ENCODE measurements around the gene NR6A1.
A peak's percentile ranks its signal among the peaks of the same experiment; 100 is the strongest.

Gene NR6A1

DNA sequence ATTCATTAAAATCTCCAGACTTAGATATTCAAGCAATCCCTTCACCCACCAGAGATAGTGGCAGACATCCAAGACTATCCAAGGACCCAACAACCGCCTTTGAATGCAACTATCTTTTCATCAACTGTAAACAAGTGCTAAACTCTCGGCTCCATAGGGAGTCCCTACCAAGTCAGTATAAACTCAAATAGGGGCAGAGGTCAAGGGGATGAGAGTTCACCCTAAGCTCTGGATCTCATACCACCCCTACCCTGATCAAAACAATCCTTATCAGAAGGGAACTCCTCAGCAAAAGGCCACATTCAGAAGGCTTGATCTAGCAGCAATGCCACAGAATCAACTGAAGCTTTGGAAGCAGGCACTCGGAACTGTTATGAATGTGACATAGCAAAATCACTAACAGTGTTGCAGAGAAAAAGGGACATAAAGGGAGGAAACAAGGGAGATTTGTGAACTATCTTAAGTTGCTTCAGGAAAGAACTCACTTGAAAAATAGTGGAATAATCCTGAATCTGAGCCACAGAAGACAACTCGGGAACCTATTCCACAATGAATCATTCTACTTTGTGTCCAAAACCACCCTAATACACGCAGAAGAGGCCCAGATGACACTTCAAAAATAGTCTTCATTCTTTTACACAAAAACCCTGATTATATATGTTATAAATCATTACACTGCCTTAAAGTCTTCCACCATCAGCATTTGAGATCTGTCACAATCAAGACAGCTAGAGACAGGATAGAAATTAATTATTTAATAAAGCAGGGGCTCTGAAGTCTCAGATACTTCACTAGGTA lies 49.8 kb downstream of the NR6A1 start:
- peak; percentile 78 for DNase-seq

DNA sequence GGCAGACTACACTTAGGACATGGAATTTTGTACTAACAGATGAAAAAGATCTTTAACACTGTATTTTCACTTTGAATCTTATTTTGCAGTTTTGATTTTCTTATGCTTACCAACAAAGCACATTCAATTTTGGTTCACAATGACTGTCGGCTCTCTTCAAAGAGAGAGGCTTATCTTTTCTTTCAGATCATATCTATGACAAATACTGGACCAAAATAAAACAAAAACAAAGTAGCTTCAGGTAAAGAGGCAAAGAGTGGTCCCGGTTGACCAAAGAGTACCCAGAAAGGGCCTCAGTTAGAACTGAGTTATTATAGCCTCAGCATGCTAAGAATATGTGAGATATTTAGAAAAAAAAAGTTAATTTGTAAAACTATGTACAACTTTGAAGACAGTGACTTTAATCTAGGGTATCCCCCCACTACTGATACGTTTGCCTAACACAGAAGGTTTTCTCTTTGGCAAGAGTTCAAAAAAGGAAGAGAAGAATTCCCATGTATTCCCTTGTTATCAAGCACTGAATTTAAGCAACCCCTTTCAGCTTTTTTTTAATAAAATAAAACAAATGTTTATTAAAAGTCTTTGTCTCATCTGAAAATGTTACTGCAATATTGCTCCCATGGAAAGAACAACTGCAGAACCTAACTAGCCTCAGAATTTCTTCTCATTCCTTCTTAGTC lies 50.5 kb downstream of the NR6A1 start:
- no peak for DNase-seq

DNA sequence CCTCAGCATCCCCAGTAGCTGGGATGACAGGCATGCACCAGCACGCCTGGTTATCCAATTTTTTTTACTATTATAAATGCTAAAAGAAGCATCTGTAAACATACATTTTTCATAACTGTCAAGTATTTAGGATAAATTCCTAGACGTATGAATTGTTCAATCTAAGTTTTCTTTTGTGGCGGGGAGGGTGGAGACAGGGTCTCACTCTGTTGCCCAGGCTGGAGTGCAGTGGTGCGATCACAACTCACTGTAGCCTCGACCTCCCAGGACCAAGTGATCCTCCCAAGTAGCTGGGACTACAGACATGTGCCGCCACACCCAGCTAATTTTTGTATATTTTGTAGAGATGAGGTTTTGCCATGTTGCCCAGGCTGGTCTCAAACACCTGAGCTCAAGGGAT lies 52.2 kb downstream of the NR6A1 start:
- DNase-seq = no peak

DNA sequence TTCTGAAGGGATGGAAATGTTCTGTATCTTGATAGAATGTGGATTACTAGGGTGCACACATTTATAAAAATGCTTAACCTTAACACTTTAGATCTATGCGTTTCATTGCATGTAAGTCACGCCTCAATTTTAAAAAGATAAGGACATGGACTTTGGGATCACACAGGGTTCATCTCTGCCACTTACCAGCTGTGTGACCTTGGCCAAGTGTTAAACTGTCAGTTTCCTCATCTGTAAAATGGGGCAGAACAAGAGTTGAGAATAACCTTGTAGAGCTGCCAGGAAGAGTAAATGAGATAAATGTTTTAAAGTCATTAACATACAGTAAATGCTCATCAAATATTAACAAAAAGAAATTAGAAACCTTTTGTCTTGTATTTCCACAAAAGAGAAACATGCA lies 53.5 kb downstream of the NR6A1 start:
- DNase-seq = no peak

DNA sequence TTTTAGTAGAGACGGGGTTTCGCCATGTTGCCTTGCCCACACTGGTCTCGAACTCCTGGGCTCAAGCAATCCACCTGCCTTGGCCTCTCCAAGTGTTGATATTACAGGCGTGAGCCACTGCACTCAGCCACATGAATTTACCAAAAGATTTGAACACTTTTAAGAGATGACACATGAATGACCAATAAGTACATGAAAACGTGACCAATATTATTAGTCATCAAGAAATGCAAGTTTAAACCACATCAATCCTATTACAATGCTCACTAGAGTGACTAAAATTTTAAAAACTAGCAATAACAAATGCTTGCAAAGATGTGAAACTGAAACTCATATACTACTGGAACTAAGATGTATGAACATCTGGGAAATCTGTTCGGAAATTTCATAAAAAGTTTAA lies 54.3 kb downstream of the NR6A1 start:
- peak; percentile 52 for DNase-seq

DNA sequence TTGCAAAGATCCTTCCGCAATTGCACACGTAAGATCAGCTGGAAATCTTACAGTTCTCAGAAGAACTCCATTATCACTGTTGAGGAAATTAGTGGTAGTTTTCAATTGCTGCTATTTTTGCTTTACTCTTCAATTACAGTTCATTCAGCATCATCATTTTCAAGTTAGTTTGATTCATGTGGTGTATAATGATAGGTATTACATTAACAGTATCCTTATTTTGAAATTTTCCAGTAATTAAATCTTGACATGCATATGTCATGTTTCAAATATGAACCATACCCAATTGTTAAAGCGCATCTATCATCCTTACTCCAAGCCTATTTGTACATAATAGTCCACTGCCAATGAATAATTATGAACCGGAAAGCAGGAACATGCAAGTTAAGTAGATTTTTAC lies 60.3 kb downstream of the NR6A1 start:
- DNase-seq = no peak

DNA sequence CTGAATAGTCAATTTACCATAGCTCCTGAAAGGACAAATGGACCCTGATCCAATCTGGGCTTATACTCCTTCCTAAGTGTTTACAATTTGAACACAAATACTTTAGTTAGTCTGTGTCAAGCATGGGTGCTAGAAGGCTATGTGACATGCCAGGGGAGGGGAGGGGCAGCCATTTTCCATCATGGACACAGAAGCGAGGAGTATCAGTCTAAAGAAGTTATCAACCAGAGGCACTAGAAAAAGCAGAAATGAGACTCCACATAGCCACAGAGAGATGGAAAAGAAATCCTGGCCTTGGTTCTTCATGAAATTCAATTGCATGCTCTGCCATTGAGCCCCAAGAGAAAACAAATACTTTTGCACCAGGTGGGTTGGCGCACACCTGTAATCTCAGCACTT lies 61.8 kb downstream of the NR6A1 start:
- no peak for DNase-seq

DNA sequence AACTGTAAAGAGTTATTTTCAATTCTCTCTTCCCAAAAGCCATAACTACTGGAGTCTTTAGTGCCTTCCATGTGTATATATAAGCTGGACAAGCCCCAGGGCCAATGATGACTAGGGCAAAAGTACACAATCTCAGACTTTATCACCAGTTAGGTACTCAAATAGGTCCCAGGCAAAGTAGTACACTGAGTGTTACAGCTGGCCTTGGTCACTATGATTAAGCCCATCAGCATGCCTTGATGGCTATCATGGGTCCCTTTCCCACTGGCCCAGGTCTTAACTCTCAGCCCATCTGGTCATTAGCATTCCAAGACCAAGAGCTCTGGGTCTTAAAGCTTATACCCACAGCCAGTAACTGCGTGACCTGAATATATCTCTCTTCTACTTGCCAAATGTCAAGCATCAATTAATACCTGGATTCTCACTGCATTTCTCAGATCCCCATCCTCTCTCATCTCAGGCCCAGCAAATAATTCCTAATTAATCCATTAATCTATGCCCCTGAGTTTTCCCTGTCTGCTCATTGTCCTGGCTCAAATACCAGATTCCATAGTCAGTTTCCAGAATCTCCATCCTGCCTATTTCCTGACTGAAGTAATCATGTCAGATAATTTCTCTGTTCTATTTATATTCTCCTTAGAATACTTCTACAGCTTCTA lies 62.3 kb downstream of the NR6A1 start:
- peak; percentile 62 for DNase-seq

DNA sequence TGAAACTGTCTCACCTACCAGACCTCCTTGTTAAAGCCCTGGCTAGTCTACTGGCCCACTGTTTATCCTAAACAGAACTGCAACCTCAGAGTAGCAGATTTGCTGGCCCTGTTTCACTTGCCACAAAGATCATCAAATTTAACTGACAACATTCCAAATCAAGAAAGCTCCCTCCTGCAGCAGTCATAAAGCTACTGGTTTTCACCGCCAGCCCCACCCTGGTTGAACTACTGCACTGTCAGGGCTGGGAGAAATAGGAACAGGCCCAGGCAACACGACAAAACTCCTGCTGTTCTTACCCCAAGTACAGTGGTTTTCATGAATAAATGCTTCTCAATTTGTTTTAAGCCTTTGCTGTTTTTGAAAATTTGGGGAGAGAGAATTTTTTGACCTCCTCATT lies 63.0 kb downstream of the NR6A1 start:
- DNase-seq = no peak

DNA sequence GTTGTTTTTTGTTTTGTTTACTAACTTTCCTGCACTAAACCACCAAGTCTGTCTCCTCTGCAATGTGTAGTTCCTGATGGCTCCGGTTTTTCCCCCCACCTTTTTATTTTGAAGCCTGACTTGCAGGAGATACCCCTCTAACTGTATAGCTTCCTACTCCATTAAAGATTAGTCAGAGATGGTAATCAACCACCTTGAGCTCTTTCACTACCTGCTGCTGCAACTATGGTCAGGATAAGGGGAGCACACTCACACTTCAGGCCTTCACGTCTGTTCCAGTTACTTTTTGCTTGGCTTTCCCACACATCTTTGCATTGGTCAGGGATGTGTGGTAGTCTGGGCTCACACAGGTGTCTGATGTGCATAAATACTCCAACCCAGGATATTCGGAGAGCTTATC lies 63.4 kb downstream of the NR6A1 start:
- DNase-seq = no peak

DNA sequence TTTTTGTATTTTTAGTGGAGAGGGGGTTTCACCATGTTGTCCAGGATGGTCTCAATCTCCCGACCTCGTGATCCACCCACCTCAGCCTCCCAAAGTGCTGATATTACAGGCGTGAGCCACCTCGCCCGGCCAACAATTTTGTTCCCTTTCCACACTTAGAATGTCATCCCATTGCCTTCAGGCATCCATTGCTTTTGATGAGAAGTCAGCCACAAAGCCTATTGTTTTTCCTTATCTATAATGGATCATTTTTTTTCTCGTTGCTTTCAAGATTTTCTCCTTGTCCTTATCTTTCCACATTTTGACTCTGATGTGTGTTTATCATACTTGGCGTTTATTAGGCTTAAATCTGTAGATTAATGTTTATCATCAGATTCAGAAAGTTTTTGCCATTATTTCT lies 64.4 kb downstream of the NR6A1 start:
- DNase-seq = no peak

DNA sequence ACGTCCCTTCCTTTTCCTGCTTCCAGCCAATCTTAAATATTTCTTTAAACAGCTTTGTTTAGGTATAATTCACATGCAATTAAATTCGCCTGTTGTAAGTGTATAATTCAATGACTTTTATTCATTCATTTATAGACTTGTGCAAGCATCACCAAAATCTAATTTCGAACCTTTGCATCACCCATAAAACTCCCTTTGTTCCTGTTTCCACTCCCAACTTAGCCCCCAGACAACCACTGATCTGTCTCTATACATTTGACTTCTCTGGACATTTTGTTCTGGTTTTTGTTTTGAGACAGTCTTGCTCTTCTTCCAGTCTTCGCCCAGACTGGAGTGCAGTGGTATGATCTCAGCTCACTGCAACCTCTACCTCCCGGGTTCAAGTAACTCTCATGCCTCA lies 71.5 kb downstream of the NR6A1 start:
- DNase-seq = no peak

DNA sequence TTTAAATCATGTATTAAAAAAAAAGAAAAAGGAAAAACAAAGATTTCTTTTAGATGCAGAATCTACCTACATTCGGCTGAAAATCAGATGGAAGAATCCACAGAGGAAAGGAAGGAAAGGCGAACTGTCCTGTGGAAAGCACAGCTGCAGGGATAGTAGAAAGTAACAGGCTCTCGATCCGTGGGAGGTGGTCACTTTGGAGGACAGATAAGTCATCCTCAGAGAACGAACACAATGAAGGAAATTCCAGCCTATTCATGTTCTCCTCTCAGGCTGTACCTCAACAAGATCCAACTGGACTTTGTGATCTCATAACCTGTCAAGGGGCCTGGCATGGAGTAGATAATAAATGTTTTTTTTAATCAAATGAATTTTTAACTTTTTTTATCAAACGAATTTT lies 72.8 kb downstream of the NR6A1 start:
- no peak for DNase-seq

DNA sequence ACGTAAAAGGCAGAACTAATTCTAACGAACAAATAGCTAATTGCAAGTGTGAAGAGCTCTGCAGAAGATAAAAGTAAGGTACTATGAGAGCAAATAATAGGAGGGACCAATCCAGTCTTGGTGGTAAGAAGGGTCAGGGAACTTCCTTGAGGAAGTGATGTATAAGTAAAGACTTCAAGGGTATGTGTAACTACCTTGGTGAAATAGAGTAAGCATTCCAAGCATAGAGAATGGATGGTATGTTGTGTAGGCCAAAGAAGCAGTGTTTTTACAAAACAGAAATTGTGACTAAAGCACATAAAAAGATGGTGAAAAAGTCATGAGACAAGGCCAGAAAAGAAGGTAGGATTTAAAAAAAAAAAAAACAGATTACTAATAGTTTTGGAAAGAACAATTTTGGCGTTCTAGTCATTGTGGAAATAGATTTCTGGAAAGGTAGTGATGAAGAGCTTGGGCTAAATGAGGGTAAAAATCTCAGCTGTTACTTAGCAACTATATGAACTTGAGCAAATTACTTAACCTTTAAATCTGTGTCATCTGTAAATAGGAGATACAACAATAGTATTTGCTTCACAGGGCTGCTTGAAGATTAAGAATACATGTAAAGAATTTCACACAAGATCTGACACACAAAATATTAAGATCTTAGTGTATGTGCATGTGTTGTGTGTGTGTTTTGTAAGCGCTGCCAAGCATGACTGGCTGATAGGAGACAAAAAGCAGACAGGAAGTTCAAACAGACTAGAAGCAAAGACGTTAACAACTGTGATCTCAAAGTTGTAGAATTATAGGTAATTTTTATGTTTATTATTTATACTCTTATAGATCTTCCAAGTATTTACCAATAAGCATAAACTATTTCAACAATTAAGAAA lies 73.5 kb downstream of the NR6A1 start:
- DNase-seq = peak; percentile 68

DNA sequence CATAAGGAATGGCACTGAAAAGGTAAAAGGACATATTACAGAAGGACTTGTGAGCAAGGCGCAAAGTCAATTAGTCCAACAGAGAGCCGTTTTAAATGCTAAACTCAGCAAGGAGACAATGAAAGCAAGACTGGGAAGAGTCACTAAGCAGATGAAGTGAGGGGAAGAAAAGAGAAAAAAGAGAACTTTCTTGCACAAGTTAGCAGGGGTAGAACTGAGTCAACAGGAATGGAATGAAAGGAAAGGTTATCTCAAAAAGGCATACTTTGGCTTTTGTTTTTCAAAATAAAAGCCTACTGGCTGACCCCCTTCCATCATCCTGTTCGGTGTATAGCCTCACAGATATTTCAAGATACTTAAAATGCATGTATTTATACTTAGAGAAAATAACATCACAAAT lies 75.0 kb downstream of the NR6A1 start:
- DNase-seq = peak; percentile 76

DNA sequence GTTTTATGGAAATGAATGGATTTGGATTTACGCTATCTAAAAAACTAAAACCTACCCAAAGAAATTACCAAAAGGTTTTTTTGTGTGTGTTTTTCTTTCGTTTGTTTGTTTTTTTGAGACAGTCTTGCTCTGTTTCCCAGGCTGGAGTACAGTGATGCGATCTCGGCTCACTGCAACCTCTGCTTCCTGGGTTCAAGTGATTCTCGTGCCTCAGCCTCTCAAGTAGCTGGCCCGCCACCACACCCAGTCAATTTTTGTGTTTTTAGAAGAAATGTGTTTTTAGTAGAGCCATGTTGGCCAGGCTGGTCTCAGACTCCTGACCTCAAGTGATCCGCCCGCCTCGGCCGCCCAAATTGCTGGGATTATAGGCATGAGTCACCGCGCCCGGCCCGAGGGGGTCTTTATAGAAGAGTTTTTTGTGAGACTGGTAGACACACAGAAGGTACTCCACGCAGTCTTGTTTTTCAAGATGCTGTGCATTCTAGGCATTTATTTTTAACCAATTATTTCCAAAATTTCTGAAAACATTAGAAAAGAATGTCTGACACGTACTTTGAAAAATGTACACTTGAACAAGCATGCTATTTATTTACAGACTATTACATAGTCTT lies 75.7 kb downstream of the NR6A1 start:
- DNase-seq = peak; percentile 87

DNA sequence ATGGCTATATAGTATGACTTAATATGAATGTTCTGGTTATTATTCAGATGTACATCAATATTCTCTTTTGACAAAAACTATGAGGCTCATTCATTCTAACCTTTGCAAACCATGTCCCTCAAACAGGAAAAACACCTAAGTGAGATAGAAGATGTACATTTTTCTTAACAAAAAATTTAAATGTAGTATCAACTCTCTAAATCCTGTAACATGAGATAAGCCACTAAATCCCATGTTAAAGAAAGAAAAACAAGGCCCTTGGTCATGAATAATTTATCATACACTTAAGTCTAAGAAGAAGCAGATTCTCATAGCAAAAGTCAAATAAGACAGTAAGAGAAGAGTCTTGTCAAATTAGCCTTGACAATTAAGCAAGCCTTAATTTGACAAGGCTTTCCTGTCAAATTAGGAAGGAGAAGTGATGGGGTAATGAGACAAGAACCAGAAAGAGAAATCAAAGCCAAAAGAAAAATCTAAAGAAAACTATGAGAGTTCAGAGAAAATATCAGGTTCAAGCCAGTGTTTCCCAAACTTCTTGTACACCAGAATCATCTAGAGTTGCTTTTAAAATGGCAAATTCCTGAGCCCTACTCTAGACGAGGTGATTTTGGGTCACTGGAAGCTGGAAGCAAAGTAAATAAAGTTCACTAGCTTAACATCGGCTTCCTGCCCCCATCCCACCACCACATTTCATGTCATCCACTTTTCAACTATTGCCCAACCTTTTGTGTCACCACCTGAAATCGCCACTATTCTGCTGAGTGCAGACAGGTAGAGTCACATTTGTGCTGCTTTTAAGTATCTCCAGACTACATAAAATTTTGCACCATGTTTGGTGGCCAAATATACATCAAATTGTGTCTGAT lies 76.5 kb downstream of the NR6A1 start:
- no peak for DNase-seq

DNA sequence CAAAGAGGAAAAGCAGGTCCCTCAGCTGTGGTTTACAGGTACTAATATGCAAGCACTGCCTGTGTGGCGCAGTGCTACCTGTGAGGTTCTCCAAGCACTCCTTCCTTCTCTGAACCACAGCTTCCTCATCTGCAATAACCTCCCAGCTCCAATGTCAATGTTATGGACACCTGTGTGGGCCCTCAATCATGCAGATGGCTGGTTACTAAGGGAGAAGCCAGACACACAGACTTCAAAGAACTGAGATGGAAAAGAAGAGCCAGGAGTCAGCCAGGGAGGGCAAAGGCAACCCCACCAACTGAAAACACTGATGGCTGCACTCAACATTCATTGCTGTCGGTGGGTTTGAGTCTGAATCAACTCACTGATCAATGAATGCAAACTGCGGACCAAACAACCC lies 77.7 kb downstream of the NR6A1 start:
- no peak for DNase-seq

DNA sequence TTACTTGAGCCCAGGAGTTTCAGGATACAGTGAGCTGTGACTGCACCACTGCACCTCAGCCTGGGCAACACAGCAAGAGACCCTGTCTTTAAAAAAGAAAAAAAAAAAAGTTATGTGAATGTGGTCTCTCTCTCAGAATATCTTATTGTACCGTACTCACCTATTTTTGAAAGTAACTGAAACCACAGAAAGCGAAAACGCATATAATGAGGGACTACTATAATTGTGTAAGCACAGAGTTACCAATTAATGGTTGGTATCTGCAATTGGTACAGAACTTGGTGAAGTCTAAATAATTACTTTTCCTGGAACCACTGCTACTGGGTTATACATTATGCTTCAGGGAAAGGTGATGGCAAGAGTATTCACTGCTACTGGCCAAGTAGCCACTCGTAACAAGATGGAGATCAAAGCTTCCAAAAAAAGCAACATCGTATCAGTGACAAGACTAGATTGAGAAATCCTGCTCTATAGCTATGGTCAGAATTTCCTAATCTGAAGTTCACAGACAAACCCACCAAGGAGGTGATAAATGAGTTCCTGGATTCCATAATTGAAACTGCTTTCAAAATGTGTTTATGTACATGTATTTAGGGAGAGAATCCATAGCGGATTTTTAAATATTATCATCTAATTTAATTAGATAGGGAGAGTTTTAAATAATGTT lies 82.7 kb downstream of the NR6A1 start:
- no peak for DNase-seq

DNA sequence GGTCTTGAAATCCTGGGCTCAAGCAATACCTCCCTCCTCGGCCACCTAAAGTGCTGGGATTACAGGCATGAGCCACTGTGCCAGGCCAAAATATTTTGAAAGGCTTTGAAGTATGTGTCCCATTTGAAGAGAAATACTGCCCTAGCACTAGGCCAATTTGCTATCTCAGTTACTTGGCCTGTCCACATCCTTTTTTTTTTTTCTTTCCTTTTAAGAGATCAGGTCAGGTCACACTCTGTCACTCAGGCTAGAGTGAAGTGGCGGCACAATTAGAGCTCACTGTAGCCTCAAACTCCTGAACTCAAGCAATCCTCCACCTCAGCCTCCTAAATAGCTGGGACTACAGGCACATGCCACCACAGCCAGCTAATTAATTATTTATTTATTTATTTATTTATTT lies 84.2 kb downstream of the NR6A1 start:
- no peak for DNase-seq

DNA sequence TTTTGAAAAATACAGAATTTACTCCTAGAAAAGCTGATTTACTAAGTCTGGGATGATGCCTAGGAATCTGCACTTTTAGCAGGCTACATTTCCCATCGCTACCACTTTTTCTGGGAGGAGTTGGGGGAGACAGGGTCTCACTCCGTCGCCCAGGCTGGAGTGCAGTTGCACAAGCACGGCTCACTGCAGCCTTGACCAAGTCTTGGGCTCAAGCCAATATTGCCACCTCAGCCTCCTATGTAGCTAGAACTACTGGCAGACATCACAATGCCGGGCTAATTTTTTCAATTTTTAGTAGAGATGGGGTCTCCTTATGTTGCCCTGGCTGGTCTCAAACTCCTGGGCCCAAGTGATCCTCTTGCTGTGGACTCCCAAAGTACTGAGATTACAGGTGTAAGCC lies 85.9 kb downstream of the NR6A1 start:
- DNase-seq = no peak

Measured in fibroblast of skin of back (primary cell).